ENCODE data around the gene TAF1L.
"Not testable (repeated sequence)": the region's sequence is repeated elsewhere in the genome, so short reads cannot be mapped to it uniquely, and the experiment has no call there.

Gene TAF1L

GRCh38 chr9:32603914-32604852 lies 31.3 kb downstream of the TAF1L start:
- H3K4me1 Mint-ChIP-seq = peaks cover 14% of the 10 kb centered on the region
- no peak for DNase-seq
- H3K4me3 Mint-ChIP-seq = no peak overlapping the region
- H3K9me3 Mint-ChIP-seq = peaks cover 0 to 4% of the 10 kb centered on the region in 2 donors
- ATAC-seq = no peak
- H3K27me3 Mint-ChIP-seq = peaks cover 11% of the 10 kb centered on the region
- no peak overlapping the region for H3K27ac Mint-ChIP-seq

DNA sequence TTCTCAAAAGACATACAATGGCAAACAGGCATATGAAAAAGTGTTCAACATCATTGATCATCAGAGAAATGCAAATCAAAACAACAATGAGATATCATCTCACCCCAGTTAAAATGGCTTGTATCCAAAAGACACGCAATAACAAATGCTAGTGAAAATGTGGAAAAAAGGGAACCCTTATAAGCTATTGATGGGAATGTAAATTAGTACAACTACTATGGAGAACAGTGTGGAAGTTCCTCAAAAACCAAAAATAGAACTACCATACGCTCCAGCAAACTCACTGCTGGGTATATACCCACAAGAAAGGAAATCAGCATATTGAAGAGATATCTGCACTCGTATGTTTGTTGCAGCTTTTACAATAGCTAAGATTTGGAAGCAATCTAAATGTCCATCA lies 36.4 kb downstream of the TAF1L start:
- not testable (repeated sequence) for H3K9me3 Mint-ChIP-seq, H3K27me3 Mint-ChIP-seq, ATAC-seq, H3K4me1 Mint-ChIP-seq, H3K27ac Mint-ChIP-seq, H3K4me3 Mint-ChIP-seq, DNase-seq

DNA sequence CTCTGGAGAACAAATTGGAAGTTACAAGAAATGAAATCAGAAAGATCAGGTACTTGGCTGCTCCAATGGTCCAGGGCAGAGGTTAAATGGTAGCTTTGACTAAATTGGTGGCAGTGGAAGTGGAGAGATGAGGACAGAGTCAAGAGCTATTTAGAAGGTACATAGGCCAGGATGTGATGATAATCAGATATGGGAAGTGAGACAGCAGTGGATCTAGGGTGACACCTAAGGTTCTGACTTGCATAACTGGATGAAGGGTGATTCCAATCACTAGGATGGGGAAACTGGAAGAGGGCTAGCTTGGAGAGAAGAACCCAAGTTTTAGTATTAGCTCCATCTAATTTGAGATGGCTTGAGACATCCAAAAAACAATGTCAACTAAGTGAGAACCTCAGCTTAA lies 38.5 kb downstream of the TAF1L start:
- Mint-ChIP-seq H3K4me3 (no peak overlapping the region), H3K4me1 (no peaks in the 10 kb centered on the region), H3K27ac (no peak overlapping the region), H3K27me3 (peaks cover 8% of the 10 kb centered on the region), H3K9me3 (peaks cover 0 to 8% of the 10 kb centered on the region in 2 donors)
- ATAC-seq = no peak
- DNase-seq = no peak

DNA sequence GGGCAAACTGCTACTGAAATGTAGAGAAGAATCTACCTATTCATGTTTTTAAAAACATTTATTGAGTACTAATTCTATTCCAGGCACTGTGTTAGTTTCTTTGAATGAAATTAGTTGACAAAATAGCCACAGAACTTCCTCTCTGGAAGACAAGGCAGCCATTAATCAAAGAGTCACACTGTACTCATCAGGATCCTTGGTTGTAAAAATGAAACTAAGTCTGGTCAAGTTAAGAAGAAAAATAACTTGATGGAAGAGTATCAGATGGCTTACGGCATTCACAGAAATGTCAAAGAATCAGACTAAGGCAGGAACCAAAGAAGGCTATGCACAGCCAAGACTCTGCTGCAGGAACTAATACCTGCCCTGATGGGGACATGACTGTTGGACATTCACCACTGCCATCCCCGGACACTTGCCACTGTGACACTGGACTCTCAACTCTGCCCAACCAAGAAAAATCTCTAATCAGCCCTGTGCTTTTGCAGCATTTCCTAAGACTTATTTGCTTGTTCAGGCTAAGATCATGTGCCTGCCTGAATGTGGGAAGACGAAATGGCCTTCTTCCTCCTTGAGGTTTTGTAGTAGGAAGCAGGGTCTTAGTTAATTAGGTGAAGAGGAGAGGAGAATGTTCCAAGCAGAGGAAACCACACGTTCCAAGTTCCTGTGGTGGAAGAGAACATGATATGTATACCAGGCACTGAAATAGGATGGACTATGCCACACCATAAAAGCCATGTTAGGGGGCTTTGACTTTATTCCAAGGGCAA lies 39.2 kb downstream of the TAF1L start:
- Mint-ChIP-seq H3K27me3 (peaks cover 9% of the 10 kb centered on the region), H3K4me1 (no peaks in the 10 kb centered on the region), H3K9me3 (peaks cover 0 to 8% of the 10 kb centered on the region in 2 donors), H3K4me3 (no peak overlapping the region), H3K27ac (no peak overlapping the region)
- DNase-seq (no peak), ATAC-seq (no peak)

DNA sequence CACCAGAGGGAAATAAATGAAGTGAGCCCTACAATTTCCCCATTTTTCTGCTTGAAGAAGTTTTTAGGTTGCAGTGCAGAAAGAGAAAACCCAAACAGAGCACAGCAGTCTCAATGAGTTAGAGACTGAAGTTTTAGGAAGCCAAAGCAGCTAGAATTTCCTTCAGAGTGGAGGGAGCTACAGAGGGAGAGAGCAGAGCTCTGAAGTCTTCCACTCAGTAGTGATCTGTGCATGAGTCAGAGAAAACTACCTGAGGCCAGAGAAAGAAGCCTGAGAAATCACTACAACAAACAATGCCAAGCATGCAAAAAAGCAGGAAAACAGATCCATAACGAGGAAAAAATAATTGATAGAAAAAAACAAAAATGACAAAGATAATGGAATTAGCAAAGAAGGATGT lies 44.6 kb downstream of the TAF1L start:
- H3K4me1 Mint-ChIP-seq = no peaks in the 10 kb centered on the region
- no peak for ATAC-seq

GRCh38 chr9:32590476-32590875 lies 45.0 kb downstream of the TAF1L start:
- DNase-seq (no peak), ATAC-seq (no peak)
- no peak overlapping the region for H3K27ac Mint-ChIP-seq
- H3K9me3 Mint-ChIP-seq = no peaks in the 10 kb centered on the region
- no peaks in the 10 kb centered on the region for H3K4me1 Mint-ChIP-seq
- peaks cover 21% of the 10 kb centered on the region for H3K27me3 Mint-ChIP-seq
- H3K4me3 Mint-ChIP-seq = no peak overlapping the region

More for the DNA sequence above, 44.6 kb downstream of the TAF1L start:
- H3K27me3 Mint-ChIP-seq = peaks cover 17% of the 10 kb centered on the region
- no peak for DNase-seq
- no peak overlapping the region for H3K27ac Mint-ChIP-seq
- H3K9me3 Mint-ChIP-seq = no peaks in the 10 kb centered on the region
- H3K4me3 Mint-ChIP-seq = no peak overlapping the region

DNA sequence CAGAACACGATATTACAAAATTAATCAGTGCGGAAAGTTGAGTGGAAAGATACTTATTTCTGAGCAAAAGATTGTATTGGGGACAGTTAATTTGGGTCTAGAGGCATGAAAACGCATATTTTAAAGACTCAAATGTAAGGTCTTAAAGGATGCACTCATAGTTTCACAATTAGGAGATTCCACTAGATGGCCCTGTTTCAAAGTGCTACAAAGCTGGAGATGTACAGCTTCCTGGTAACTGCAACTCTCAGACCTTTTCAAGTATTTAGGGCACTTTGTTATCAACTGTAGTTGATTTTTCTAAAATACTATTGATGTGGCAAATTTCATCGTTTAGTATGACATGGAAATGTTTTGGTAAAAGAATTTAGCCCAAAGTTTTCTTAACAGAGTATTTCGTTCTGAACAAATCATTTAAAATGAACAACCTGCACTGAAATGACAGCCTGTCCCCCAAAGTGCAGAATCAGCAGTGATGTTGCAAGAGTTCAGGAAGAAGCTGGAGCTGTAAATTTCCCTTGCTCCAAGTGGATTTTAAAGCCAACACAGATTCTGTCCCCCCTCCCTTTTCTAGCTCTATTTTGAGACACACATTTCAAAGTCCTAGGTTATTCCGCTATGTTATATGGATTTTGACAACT lies 46.3 kb downstream of the TAF1L start:
- ATAC-seq = no peak
- peaks cover 29% of the 10 kb centered on the region for H3K27me3 Mint-ChIP-seq
- DNase-seq = no peak

GRCh38 chr9:32587901-32588300 lies 47.6 kb downstream of the TAF1L start:
- ATAC-seq = peak; percentile 87

More for the DNA sequence above, 46.3 kb downstream of the TAF1L start:
- no peak overlapping the region for H3K4me3 Mint-ChIP-seq
- H3K27ac Mint-ChIP-seq = no peak overlapping the region
- H3K4me1 Mint-ChIP-seq = no peaks in the 10 kb centered on the region
- no peaks in the 10 kb centered on the region for H3K9me3 Mint-ChIP-seq

DNA sequence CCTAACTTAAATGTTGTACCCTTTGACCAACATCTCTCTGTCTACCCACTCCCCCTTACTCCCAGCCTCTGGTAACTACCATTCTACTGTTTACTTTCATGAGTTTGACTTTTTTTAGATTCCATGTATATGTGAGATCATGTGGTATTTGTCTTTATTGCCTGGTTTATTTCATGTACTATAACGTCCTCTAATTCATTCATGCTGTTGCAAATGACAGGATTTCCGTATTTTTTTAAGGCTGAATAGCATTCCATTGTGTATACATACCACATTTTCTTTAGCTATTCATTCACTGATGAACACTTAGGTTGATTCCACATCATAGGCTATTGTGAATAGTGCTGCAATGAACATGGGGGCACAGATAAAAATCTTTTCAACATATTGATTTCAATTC lies 50.7 kb downstream of the TAF1L start:
- peaks cover 28% of the 10 kb centered on the region for H3K27me3 Mint-ChIP-seq
- ATAC-seq (no peak), DNase-seq (no peak)
- H3K4me1 Mint-ChIP-seq = peaks cover 8% of the 10 kb centered on the region
- H3K9me3 Mint-ChIP-seq = no peaks in the 10 kb centered on the region
- H3K4me3 Mint-ChIP-seq = no peak overlapping the region
- no peak overlapping the region for H3K27ac Mint-ChIP-seq

More at GRCh38 chr9:32587901-32588300, 47.6 kb downstream of the TAF1L start:
- Mint-ChIP-seq H3K4me3 (no peak overlapping the region), H3K4me1 (no peaks in the 10 kb centered on the region), H3K27me3 (peaks cover 29% of the 10 kb centered on the region), H3K27ac (no peak overlapping the region), H3K9me3 (no peaks in the 10 kb centered on the region)
- peak in 1 of 2 donors; percentile 31 for DNase-seq

DNA sequence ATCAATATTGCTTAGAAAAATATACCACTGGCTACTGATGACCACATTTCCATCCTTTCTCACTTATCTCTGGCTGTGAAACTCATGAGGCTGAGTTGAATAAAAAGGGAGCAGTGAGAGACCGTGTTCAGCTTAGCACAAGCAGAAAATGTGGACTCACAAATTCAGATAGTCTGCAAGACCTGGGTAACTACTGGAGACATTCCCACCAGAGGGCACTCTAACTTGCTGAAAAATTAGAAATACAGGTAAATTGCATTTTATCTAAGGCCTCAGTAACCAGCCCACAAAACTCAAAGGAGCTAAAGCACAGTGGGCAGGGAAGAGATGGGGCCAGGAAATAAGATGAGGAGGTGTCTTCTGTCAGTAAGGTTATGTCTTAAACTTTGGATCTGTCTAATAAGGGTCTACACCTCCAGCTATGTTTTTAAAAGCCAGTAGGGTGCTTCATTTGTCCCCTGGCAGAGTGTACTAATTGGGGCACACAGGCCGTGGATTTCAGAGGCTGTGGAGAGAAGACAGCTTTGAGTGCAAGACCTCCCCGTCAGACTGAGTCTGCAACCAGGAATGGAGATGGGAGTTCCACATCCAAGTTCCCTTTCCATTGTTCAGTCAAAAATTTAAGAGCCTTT lies 53.8 kb downstream of the TAF1L start:
- peak; percentile 30 to 31 for DNase-seq

GRCh38 chr9:32580631-32581300 lies 54.7 kb downstream of the TAF1L start:
- DNase-seq (no peak), ATAC-seq (no peak)
- Mint-ChIP-seq H3K4me1 (peaks cover 8% of the 10 kb centered on the region), H3K27me3 (peaks cover 26% of the 10 kb centered on the region), H3K27ac (peak overlapping the region in 1 of 2 donors; percentile 79), H3K4me3 (no peak overlapping the region), H3K9me3 (no peaks in the 10 kb centered on the region)

More for the DNA sequence above, 53.8 kb downstream of the TAF1L start:
- no peak overlapping the region for H3K4me3 Mint-ChIP-seq
- peaks cover 32% of the 10 kb centered on the region for H3K27me3 Mint-ChIP-seq
- H3K9me3 Mint-ChIP-seq = no peaks in the 10 kb centered on the region
- peaks cover 8% of the 10 kb centered on the region for H3K4me1 Mint-ChIP-seq
- peak; percentile 71 for ATAC-seq
- no peak overlapping the region for H3K27ac Mint-ChIP-seq

DNA sequence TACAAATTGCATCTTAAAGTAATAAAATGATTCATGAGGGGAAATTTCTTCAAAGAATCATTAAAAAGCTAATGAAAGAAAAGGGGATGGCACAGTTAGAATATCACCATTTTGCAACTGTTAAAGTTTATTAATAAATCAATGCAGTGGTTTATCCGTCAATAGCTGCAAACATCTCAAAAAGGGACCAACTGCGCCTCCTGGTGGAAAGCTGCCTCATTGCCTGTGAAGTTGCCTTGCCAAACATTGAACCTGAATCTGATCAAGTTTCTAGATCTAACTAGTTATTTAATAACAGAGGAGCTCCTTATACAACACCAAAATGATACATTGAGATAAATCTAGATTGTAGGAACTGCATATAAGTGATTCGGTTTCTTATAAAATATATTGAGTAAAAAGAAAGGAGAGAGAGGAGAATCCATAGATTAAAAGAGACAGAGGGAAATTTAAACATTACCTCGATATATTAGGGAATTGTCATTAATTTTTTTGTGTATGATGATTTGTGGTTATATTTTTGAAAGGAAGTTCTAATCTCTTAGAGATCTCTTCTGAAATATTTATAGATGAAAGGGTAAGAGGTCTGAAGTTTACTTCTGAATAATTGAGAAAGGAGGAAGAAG lies 55.6 kb downstream of the TAF1L start:
- DNase-seq (peak; percentile 61 to 70), ATAC-seq (no peak)
- Mint-ChIP-seq H3K27me3 (peaks cover 21% of the 10 kb centered on the region), H3K27ac (no peak overlapping the region), H3K4me3 (no peak overlapping the region), H3K4me1 (peaks cover 8% of the 10 kb centered on the region), H3K9me3 (no peaks in the 10 kb centered on the region)
